Measurements from ENCODE around the gene PPP1R15B.

Gene PPP1R15B

DNA sequence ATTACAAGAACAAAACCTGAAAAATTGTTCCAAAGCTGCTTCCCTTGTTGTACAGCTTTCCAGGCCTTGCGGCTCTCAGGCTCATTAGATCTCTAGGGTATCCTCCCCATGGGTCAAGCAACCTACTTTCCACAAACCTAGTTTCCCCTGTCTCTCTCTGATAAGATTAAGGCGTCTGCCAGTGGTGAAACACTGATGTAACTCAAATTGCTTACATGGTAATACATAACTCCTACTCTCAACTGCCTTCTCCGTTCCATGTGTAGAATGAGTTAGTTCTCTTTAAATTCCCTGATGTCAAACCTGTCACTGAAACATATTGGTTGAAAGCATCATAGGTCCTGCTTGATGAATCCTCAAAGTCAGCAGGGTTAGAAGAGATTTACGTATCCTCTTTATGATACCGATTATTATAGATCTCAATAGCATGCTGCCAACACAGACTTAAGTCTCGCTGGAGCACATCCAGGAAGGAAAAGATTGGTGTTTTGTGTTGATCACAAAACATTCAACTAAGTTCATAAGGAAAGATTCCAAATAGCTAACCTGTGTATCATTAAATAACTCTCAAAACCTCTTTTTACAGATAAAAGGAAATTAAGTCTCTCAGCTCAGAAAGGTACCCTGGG lies 10.6 kb downstream of the PPP1R15B start:
- DNase-seq (ENCODE audit: low read depth in 2 of 2) = no peak

DNA sequence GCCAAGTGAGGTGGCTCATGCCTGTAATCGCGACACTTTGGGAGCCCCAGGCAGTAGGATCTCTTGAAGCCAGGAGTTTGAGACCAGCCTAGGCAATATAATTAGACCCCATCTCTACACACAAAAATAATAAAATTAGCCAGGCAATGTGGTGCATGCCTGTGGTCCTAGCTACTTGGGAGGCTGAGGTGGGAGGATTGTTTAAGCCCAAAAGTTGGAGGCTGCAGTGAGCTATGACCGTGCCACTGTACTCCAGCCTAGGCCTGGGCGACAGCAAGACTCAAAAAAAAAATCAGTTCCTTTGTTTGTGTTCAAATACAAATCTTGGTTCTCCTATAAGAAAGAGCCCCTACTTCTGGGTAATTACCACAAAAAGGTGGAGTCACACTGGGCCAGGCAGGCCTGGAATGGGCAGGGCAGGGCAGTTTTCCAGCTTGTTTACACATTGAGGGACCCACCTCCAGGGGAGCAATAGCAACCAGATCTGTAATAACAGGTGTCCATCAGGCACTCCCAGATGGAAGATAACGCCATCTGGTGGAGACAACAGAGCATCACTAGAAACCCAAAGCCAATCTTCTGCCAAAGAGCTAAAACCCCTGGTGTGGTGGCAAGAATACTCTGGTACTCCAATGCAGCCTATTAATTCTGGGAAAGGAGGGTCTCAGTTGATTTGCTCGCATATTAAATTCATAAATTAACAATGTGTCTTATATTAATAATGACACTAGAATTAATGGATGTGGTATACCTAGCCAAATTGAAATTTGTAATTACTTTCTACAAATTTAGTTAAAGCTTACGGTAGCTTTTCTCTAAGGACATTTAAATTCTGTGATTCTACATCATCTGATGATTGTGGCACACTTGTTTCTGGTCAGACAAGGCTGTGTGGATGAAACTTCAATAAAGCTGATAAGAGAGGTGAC lies 13.2 kb downstream of the PPP1R15B start:
- DNase-seq (ENCODE audit: low read depth in 2 of 2) = no peak

- no peak for DNase-seq (ENCODE audit: low read depth in 2 of 2)
Measured at GRCh38 chr1:204396015-204396583, 15.5 kb downstream of the PPP1R15B start.

DNA sequence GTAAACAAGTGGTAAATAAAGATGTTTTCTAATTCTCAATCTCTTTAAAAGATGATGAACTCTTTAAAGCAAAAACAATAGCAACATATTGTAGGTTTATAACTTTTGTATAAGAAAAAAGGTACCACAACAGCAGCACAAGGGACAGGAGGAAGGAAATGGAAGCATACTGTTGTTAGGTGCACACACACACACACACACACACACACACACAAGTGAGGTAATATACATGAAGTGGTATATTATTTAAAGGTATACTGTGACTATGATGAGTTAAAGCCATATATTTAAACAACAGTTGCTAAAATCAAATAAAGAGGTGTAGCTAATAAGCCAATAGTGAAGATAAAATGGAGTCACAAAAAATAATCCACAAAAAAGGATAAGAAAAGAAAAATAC lies 20.0 kb downstream of the PPP1R15B start:
- DNase-seq (ENCODE audit: low read depth in 2 of 2) = no peak

GRCh38 chr1:204390751-204391466 lies 20.7 kb downstream of the PPP1R15B start:
- no peak for DNase-seq (ENCODE audit: low read depth in 2 of 2)

DNA sequence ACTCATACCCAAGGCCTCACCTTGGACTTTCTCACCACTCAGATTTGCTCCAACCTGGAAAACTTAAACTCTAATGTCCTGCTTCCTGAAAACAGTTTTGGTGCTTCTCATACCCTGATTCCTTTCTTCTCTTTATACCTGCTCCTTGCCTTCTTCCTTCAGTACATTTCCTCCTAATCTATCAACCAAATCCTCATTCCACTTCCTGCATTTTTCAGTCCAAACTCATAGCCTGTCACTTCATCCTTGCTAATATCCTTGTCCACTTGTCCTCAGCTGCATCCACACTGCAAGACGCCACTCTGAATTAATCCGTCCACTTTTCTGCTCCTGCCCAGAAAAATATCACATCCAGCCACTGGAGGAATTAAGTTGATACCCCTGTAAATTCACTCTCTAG lies 25.9 kb downstream of the PPP1R15B start:
- no peak for DNase-seq (ENCODE audit: low read depth in 2 of 2)

GRCh38 chr1:204384636-204385352 lies 26.8 kb downstream of the PPP1R15B start:
- DNase-seq (ENCODE audit: low read depth in 2 of 2) = no peak

DNA sequence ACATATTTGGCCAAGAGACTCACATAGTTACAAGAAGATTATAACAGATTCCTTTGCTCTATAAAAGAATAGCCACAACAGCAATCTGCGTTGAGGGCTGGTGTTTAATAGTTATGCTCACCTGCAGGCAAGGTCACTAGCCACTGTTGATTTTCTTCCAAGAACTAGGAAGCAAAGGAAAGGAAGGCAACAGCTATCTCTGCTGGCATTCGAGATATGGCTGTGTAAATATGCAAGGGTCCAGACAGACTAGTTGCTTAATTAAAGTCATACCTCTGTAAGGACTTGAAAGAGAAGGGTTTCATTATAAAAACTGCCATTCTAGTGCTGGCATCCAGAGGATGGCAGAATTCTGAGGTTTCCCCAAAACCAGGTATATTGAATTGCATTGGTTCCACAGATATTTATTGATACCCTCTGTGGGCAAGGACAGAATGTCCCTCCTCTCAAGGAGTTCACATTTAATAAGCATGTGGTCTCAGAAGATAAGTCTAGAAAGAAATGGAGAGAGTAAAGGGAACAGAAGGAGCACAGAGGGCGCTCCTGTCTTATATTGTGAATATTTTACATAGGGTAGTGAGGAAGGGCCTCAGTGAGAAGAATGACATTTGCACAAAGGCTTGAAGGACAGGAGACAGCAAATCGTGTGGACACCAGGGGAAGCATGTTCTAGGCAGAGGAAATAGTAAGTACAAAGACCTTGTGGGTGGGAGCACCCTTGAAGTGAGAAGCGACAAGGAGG lies 28.3 kb downstream of the PPP1R15B start:
- DNase-seq (ENCODE audit: low read depth in 2 of 2) = no peak

DNA sequence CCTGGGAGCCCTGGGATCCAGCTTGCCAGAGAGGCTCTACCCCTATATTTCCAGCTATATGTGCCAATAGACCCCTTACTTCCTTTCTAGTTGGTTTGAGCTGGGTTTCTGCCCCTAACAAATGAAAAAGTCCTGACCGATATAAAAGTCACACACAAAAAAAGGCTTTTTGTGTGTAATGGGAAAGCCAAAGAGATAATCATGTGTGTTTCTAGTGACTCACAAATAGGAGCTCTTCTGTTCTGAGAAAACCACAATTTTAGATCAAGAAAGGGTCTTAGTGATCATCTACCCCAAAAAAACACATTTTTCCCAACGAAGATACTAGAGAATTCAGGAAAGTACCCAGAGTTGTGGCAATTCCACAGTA lies 28.9 kb downstream of the PPP1R15B start:
- DNase-seq (ENCODE audit: low read depth in 2 of 2) = no peak

GRCh38 chr1:204380293-204380831 lies 31.3 kb downstream of the PPP1R15B start:
- no peak for DNase-seq (ENCODE audit: low read depth in 2 of 2)

DNA sequence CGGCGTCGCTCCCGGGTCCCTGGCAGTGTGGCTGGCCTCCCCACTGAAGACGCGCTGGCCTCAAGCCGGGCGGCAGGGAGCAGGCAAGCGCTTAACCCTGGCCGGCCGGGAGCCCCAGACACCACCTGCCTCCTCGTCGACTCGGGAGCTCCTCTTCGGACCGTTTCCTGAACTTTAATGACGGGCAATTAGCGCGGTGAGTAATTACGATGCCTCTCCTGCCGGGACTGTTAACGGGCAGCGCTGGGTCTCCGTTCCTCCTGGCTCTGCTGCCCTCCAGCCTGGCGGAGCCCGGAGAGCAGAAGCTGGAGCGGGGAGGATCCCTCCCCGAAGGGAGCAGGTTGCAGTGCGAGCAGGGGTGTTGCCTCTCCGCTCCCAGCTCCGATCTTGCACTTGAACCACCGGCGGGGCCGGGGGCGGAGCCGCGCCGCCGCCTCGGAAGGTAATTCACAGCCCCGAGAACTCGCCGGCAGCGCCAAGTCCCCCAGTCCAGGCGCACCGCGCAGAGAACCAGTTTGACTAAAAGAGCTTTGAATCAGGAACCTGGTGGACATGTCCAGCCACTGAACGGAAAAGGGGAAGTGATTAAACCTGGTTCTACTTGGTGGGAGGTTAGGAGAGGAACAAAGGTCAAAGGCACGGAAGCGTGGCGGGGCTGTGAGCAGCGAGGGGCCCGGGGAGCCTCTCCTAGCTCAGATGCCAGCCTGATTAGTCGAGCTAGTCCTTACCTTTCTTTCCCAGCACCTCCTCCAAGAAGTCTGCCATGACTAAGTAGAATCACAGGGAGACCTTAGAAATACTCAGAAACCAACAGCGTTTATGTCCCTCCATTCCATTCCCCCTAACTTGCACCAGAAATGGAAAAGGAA lies 33.6 kb downstream of the PPP1R15B start:
- DNase-seq (ENCODE audit: low read depth in 2 of 2) = peak; percentile 16 to 18

DNA sequence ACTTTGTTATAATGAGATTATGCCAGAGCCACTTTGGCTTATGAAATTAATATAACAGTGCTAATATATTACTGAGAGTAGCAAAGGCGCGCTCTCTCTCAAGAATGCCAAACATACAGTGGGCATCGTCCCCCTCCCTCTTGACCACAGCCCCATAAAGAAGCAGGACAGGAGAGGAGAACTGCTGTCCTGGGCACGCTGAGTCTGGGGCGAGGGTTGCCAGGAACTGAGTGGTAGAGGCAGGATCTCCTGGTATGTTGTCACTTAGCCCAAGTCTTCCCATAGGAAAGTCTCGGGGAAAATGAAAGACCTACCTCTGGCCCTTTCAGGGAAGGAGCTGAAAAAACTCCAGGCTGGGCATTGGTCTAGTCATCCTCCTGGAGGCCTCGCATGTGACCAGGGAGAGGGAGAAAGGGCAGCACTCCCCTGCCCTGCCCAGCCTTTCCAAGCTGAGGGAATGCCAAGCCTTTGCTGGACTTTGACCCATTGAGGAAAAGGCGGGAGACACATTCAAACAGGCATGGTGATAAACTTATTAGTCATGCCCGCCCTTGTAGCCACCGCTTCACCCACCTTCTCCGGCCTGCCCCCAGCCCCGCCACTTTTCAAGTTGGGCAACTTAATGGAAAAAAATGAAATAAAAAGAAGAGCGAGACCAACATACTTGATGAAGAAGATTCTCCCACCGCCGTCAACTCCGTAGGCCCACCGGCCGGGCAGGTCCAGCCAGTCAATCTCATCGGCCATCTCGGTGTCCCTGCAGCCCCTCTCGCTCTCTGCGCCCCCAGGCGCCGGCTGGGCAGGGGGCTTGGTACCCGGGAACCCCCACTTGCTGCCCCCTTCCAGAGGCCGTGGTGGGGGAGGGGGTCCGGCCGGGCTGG lies 34.5 kb downstream of the PPP1R15B start:
- no peak for DNase-seq (ENCODE audit: low read depth in 2 of 2)

DNA sequence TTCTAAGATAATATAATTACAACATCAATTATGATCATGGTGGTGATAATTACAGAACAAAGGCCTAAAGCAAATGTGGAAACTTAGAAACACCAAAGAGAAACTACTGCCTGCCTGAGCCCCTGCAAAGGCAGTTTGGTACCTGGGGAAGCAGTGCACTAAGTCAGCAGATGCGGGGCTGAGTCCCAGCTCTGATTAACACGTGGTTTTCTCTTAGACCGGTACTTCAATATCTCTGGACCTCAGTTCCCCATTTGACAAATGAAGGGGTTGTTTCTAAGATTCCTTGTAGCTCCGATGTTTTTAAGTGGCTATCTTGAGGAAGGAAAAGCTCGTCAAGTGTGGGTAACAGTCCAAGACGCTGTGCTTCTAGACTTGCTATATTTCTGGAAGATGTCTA lies 35.2 kb downstream of the PPP1R15B start:
- DNase-seq (ENCODE audit: low read depth in 2 of 2) = no peak

- no peak for DNase-seq (ENCODE audit: low read depth in 2 of 2)
Measured at GRCh38 chr1:204373911-204374310, 37.7 kb downstream of the PPP1R15B start.

DNA sequence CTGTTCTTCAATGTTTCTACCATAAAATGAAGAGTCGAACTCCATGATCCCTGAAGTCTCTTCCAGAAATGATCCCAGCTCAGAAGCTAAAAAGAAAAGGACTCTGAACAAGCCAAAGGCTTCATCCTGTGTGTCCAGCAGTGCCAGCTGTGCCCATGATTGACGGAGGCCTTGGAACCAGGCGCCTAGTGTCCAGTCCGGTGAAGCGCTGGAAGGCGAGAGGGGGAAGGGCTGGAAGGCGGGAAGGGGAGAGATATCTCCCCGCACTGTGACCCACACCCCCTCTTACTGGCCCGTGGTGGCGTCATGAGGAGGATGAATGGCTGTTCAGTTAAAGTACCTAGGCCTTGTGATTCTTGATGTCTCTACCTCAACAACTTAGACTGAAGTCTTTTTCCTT lies 41.4 kb downstream of the PPP1R15B start:
- no peak for DNase-seq (ENCODE audit: low read depth in 2 of 2)

DNA sequence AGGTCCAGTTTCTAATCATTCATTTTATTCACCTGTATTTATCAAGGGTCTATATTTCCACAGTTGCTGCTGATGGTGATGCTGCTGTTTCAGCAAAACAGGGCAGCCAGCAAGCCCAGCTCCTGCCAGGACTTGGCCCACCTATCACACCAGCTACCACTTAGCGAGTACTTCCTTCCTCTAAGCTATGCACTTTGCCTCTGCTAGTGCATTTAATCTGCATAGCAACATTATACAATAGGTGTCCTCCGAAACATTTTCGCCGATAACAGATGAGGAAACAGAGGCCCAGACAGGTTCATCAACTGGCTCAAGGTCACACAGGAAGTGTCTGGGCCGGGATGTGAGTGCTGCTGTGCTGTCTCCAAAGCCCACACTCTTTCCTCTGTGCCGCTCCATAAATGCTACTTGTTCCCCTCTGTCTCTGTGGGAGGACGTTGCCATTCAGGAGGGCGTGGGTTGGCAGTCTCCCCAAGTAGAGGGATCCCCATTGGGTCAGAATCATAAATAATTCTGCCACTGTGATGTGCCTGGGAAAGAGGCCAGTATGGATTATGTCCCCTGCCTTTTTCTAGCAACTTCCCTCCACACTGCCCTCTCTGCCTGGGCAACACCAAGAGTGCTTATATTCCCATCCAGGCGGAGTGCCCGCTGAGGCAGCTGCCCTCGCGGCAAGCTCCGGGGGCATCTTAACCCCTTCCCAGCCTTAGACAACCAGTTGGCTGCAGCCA lies 42.5 kb downstream of the PPP1R15B start:
- DNase-seq (ENCODE audit: low read depth in 2 of 2) = no peak

DNA sequence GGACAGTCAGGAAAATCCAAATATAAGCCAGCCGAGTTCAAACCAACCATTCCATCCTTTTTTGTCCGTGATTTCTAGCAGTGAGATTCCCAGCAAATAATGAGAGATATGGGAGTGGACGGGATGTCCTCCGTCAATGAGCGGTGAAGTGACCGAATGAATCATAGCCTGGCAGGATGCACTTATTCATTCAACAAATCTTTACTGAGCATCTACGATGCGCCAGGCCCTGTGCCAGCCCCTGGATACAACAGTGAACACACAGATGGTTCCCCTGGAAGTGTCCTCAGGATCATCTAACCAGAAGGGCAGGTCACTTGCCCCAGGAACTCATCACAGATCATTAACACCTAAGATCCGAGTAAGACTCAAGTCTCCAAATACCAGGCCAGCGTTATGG lies 43.7 kb downstream of the PPP1R15B start:
- DNase-seq (ENCODE audit: low read depth in 2 of 2) = no peak
